ENCODE measurements around the gene BBOX1. TPM values are rescaled to one million over a fixed set of nuclear protein-coding genes. Genes with fewer than 3 reads are reported as not detected.

The BBOX1 gene
- total RNA-seq, 1 donor from 2014 or later, result not detected

DNA sequence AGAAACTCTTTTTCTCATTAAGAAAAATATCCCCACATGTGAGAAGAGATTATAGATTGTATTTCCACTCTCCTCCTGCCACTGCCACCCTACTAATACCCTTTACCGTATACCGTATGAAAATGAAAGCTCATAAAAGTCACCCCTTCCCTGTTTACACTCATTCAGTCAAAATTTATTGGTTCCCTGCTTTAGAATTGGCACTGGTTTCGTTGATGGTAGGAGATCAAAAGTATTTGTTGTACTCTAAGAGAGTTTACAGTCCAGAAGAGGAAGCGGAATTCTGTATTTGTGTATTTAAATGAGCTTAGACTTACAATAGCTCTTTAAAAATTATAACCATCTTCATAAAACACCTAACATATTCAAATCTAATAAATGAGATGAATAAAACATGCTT is 68.2 kb downstream of the BBOX1 start:
- H3K27me3 Mint-ChIP-seq (ENCODE audit: unreplicated experiment), result no peaks in the 10 kb centered on the region
- H3K36me3 Mint-ChIP-seq (ENCODE audit: low read depth, unreplicated experiment), result no peaks in the 10 kb centered on the region
- no peak overlapping the region for H3K4me3 Mint-ChIP-seq (ENCODE audit: unreplicated experiment)
- H3K27ac Mint-ChIP-seq (ENCODE audit: unreplicated experiment), result no peak overlapping the region
- TF ChIP-seq, protein P1, sequence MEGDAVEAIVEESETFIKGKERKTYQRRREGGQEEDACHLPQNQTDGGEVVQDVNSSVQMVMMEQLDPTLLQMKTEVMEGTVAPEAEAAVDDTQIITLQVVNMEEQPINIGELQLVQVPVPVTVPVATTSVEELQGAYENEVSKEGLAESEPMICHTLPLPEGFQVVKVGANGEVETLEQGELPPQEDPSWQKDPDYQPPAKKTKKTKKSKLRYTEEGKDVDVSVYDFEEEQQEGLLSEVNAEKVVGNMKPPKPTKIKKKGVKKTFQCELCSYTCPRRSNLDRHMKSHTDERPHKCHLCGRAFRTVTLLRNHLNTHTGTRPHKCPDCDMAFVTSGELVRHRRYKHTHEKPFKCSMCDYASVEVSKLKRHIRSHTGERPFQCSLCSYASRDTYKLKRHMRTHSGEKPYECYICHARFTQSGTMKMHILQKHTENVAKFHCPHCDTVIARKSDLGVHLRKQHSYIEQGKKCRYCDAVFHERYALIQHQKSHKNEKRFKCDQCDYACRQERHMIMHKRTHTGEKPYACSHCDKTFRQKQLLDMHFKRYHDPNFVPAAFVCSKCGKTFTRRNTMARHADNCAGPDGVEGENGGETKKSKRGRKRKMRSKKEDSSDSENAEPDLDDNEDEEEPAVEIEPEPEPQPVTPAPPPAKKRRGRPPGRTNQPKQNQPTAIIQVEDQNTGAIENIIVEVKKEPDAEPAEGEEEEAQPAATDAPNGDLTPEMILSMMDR (IDR thresholded peaks at IDR 0.05; ENCODE audit: unreplicated experiment), result no peak
- H3K9me3 Mint-ChIP-seq (ENCODE audit: unreplicated experiment), result no peaks in the 10 kb centered on the region
- H3K4me1 Mint-ChIP-seq (ENCODE audit: unreplicated experiment), result no peaks in the 10 kb centered on the region
- no peak for DNase-seq (ENCODE audit: low spot score)

DNA sequence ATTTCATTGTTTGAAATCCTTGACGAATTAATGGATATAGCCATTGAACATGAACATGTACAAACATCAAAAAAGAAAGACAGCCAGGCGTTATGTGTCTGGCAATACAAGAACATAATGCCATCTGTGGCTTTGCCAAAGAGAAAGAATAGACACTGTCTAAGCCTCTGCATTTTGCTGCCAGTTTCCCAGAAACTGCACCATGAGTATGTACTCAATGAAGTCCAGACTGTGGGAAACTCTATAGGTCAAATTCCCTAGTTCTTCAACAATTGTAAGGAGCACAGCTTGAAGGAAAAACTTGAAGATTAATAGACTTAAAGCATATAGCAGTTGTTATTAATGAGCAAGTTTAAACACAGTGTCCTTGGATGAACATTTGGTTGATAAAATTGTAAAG is 71.3 kb downstream of the BBOX1 start:
- no peaks in the 10 kb centered on the region for H3K27me3 Mint-ChIP-seq (ENCODE audit: unreplicated experiment)
- H3K4me3 Mint-ChIP-seq (ENCODE audit: unreplicated experiment), result no peak overlapping the region
- H3K27ac Mint-ChIP-seq (ENCODE audit: unreplicated experiment), result no peak overlapping the region
- TF ChIP-seq, protein P1 (IDR thresholded peaks at IDR 0.05; ENCODE audit: unreplicated experiment), result no peak
- no peaks in the 10 kb centered on the region for H3K36me3 Mint-ChIP-seq (ENCODE audit: low read depth, unreplicated experiment)
- DNase-seq (ENCODE audit: low spot score), result no peak
- H3K9me3 Mint-ChIP-seq (ENCODE audit: unreplicated experiment), result no peaks in the 10 kb centered on the region
- no peaks in the 10 kb centered on the region for H3K4me1 Mint-ChIP-seq (ENCODE audit: unreplicated experiment)

DNA sequence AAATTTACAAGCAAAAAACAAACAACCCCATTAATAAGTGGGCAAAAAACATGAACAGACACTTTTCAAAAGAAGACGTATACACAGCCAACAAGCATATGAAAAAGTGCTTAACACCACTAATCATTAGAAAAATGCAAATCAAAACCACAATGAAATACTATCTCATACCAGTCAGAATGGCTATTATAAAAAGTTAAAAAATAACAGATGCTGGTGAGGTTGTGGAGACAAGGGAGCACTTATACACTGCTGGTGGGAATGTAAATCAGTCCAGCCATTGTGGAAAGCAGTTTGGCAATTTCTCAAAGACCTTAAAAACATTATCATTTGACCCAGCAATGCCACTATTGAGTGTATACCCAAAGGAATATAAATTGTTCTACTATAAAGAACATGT is 72.3 kb downstream of the BBOX1 start:
- no peak for DNase-seq (ENCODE audit: low spot score)
- no peaks in the 10 kb centered on the region for H3K4me1 Mint-ChIP-seq (ENCODE audit: unreplicated experiment)

DNA sequence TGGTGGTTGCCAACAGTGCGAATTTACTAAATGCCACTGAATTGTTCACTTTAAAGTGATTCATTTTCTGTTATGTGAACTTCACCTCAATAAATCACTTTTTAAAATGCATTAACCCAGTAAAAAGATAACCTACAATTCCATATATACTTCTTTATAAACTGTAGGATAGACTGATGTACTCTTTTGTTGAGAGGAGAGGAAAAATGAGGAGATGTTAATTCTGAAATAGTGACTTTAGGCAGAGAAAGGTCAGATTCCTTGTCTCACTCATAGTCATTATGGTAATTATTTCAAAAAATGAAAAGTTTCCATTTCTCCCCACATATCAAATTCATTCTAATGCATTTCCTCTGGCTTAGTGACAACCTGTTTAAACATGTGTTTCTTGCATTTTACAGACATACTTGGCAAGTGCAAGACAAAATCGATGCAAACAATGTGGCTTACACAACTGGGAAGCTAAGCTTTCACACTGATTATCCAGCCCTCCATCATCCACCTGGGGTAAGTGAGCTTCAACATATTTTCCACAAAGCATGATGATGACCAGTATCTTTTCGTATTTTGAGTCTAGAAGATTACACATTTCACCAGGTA is 74.5 kb downstream of the BBOX1 start:
- Mint-ChIP-seq H3K4me1 (ENCODE audit: unreplicated experiment) (no peaks in the 10 kb centered on the region), H3K9me3 (ENCODE audit: unreplicated experiment) (no peaks in the 10 kb centered on the region), H3K4me3 (ENCODE audit: unreplicated experiment) (no peak overlapping the region), H3K36me3 (ENCODE audit: low read depth, unreplicated experiment) (no peaks in the 10 kb centered on the region), H3K27me3 (ENCODE audit: unreplicated experiment) (no peaks in the 10 kb centered on the region), H3K27ac (ENCODE audit: unreplicated experiment) (no peak overlapping the region)
- TF ChIP-seq, protein P1 (IDR thresholded peaks at IDR 0.05; ENCODE audit: unreplicated experiment), result no peak
- DNase-seq (ENCODE audit: low spot score), result no peak

More for the DNA sequence above, 72.3 kb downstream of the BBOX1 start:
- Mint-ChIP-seq H3K36me3 (ENCODE audit: low read depth, unreplicated experiment) (no peaks in the 10 kb centered on the region), H3K9me3 (ENCODE audit: unreplicated experiment) (no peaks in the 10 kb centered on the region), H3K4me3 (ENCODE audit: unreplicated experiment) (no peak overlapping the region), H3K27ac (ENCODE audit: unreplicated experiment) (no peak overlapping the region), H3K27me3 (ENCODE audit: unreplicated experiment) (no peaks in the 10 kb centered on the region)
- TF ChIP-seq, protein P1 (IDR thresholded peaks at IDR 0.05; ENCODE audit: unreplicated experiment), result no peak

DNA sequence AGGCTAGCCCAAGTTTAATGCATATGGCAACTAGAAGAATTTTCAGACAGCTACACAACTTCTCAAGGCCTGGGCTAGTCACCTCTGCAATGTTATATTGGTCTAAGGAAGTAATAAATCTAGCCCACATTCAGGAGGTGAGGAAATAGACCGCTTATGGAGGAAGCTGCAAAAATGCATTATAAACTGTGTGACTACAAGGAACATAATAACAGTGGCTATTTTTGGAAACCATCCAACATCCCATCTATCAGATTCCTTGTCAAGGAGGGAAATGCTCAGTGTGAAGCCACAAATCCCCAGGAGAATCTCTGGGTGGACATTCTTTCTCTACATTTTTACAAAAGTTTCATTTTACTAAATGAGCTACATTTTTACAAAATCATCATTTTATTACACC is 76.1 kb downstream of the BBOX1 start:
- H3K36me3 Mint-ChIP-seq (ENCODE audit: low read depth, unreplicated experiment), result no peaks in the 10 kb centered on the region
- DNase-seq (ENCODE audit: low spot score), result no peak
- H3K4me1 Mint-ChIP-seq (ENCODE audit: unreplicated experiment), result no peaks in the 10 kb centered on the region

More for the DNA sequence above, 76.1 kb downstream of the BBOX1 start:
- no peak overlapping the region for H3K27ac Mint-ChIP-seq (ENCODE audit: unreplicated experiment)
- no peaks in the 10 kb centered on the region for H3K27me3 Mint-ChIP-seq (ENCODE audit: unreplicated experiment)
- no peaks in the 10 kb centered on the region for H3K9me3 Mint-ChIP-seq (ENCODE audit: unreplicated experiment)
- TF ChIP-seq, protein P1 (IDR thresholded peaks at IDR 0.05; ENCODE audit: unreplicated experiment), result no peak
- H3K4me3 Mint-ChIP-seq (ENCODE audit: unreplicated experiment), result no peak overlapping the region
